ENCODE measurements around the gene HECTD4. TPM values are rescaled to one million over a fixed set of nuclear protein-coding genes. Genes with fewer than 3 reads are reported as not detected.

Gene HECTD4
- total and polyA plus RNA-seq, 2 donors (not counting 1 experiment from before 2014, with no cell fraction given), result 46.4 to 92.2 TPM

DNA sequence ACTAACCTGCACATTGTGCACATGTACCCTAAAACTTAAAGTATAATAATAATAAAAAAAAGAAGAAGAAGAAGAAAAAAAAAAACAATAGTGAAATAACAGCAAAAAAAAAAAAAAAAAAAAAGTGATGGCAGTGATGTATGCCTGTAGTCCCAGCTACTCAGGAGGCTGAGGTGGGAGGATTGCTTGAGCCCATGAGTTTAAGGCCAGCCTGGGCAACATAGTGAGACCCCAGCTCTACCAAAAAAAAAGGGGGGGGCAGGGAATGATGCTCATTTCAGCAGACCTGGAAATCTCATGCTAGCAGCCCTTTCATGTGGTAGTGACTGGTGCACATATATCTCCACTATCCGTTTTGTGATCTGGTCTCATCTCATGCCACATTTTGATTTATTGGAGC, 236.1 kb downstream of the HECTD4 start:
- Mint-ChIP-seq H3K27me3 (no peaks in the 10 kb centered on the region), H3K4me1 (peaks cover 24% of the 10 kb centered on the region), H3K9me3 (ENCODE audit: insufficient read depth) (no peaks in the 10 kb centered on the region), H3K4me3 (no peak overlapping the region), H3K27ac (no peak overlapping the region)
- H3K4me2 ChIP-seq (replicated peaks; ENCODE audit: low read depth, low read length, poor library complexity, severe bottlenecking), result no peak overlapping the region
- WGBS (ENCODE audit: insufficient coverage), result 67% methylated on average over 1 of the region's 1 CpG
- H3K4me1 ChIP-seq (ENCODE audit: control insufficient read depth in 2 of 2, insufficient read depth in 2 of 2, low read length in 2 of 2), result peaks cover 9 to 24% of the 10 kb centered on the region in 2 donors
- H3K27me3 ChIP-seq (replicated peaks in 1 of 4; ENCODE audit: control extremely low read depth in 1 of 4, control insufficient read depth in 3 of 4, insufficient read depth in 4 of 4, low read length in 3 of 4), result no peaks in the 10 kb centered on the region
- H3K27ac ChIP-seq (ENCODE audit: low read length in 2 of 2), result no peak overlapping the region
- ChIA-PET CTCF (interaction anchor here (0.6 kb wide), 1 partner anchor 37 kb away, joined by 3 read pairs; no protein-coding TSS in a partner anchor), POLR2A (interaction anchor here (0.6 kb wide), 1 partner anchor 20 kb away, joined by 3 read pairs; no protein-coding TSS in a partner anchor)
- TF ChIP-seq, protein P1, sequence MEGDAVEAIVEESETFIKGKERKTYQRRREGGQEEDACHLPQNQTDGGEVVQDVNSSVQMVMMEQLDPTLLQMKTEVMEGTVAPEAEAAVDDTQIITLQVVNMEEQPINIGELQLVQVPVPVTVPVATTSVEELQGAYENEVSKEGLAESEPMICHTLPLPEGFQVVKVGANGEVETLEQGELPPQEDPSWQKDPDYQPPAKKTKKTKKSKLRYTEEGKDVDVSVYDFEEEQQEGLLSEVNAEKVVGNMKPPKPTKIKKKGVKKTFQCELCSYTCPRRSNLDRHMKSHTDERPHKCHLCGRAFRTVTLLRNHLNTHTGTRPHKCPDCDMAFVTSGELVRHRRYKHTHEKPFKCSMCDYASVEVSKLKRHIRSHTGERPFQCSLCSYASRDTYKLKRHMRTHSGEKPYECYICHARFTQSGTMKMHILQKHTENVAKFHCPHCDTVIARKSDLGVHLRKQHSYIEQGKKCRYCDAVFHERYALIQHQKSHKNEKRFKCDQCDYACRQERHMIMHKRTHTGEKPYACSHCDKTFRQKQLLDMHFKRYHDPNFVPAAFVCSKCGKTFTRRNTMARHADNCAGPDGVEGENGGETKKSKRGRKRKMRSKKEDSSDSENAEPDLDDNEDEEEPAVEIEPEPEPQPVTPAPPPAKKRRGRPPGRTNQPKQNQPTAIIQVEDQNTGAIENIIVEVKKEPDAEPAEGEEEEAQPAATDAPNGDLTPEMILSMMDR (IDR thresholded peaks at IDR 0.05), result no peak
- TF ChIP-seq EZH2 (IDR thresholded peaks at IDR 0.05; ENCODE audit: borderline replicate concordance, insufficient read depth, low read depth, low read length, poor library complexity, severe bottlenecking), result no peak
- no peak overlapping the region for H3K4me3 ChIP-seq (ENCODE audit: control extremely low read depth in 1 of 5, extremely low read depth in 1 of 5, insufficient read depth in 1 of 5, low read depth in 2 of 5, low read length in 4 of 5)
- H3K79me2 ChIP-seq (ENCODE audit: control insufficient read depth, insufficient read depth, low read length), result peaks cover 7% of the 10 kb centered on the region
- H3K9me3 ChIP-seq (ENCODE audit: control extremely low read depth in 1 of 3, control insufficient read depth in 2 of 3, insufficient read depth in 1 of 3, low read length in 2 of 3), result no peaks in the 10 kb centered on the region
- peaks cover 5 to 72% of the 10 kb centered on the region in 2 experiments for H3K36me3 ChIP-seq (replicated peaks in 1 of 2; ENCODE audit: control extremely low read depth in 1 of 2, control insufficient read depth in 1 of 2, extremely low read depth in 1 of 2, insufficient read depth in 2 of 2, low read length in 1 of 2)
- H2AFZ ChIP-seq (ENCODE audit: insufficient read depth, low read depth, low read length, poor library complexity, severe bottlenecking), result no peak overlapping the region
- no peak for DNase-seq
- intact Hi-C loops (cut with micrococcal nuclease), result no loop called here
- no peak overlapping the region for H3K9ac ChIP-seq (ENCODE audit: low read length)
- H4K20me1 ChIP-seq (ENCODE audit: control insufficient read depth, insufficient read depth, low read length, poor library complexity, severe bottlenecking), result no peaks in the 10 kb centered on the region
- ATAC-seq (ENCODE audit: low read depth), result no peak

- 100% methylated on average over 4 of the region's 5 CpGs for WGBS (ENCODE audit: insufficient coverage)
- peaks cover 26% of the 10 kb centered on the region for H3K79me2 ChIP-seq (ENCODE audit: control insufficient read depth, insufficient read depth, low read length)
- POLR2A ChIA-PET, result interaction anchor here (0.5 kb wide), 1 partner anchor 31 kb away, joined by 5 read pairs; no protein-coding TSS in a partner anchor
- DNase-seq (no peak), ATAC-seq (ENCODE audit: low read depth) (no peak)
- H3K27ac ChIP-seq (ENCODE audit: low read length in 2 of 2), result no peak overlapping the region
- H3K27me3 Mint-ChIP-seq, result no peaks in the 10 kb centered on the region
- no peaks in the 10 kb centered on the region for H3K27me3 ChIP-seq (replicated peaks in 1 of 4; ENCODE audit: control extremely low read depth in 1 of 4, control insufficient read depth in 3 of 4, insufficient read depth in 4 of 4, low read length in 3 of 4)
- intact Hi-C loops (cut with micrococcal nuclease), result no loop called here
- H2AFZ ChIP-seq (ENCODE audit: insufficient read depth, low read depth, low read length, poor library complexity, severe bottlenecking), result no peak overlapping the region
- TF ChIP-seq, protein P1 (IDR thresholded peaks at IDR 0.05), result no peak
- no peak for TF ChIP-seq EZH2 (IDR thresholded peaks at IDR 0.05; ENCODE audit: borderline replicate concordance, insufficient read depth, low read depth, low read length, poor library complexity, severe bottlenecking)
- H3K36me3 ChIP-seq (replicated peaks in 1 of 2; ENCODE audit: control extremely low read depth in 1 of 2, control insufficient read depth in 1 of 2, extremely low read depth in 1 of 2, insufficient read depth in 2 of 2, low read length in 1 of 2), result peaks cover 4 to 78% of the 10 kb centered on the region in 2 experiments
- no peaks in the 10 kb centered on the region for H3K9me3 ChIP-seq (ENCODE audit: control extremely low read depth in 1 of 3, control insufficient read depth in 2 of 3, insufficient read depth in 1 of 3, low read length in 2 of 3)
- CTCF ChIA-PET, result interaction anchor here (0.8 kb wide), 1 partner anchor 16 kb away, joined by 3 read pairs; the partner anchor contains the start of gene TRAFD1
- no peaks in the 10 kb centered on the region for H4K20me1 ChIP-seq (ENCODE audit: control insufficient read depth, insufficient read depth, low read length, poor library complexity, severe bottlenecking)
- H3K27ac Mint-ChIP-seq, result no peak overlapping the region
- H3K4me2 ChIP-seq (replicated peaks; ENCODE audit: low read depth, low read length, poor library complexity, severe bottlenecking), result no peak overlapping the region
- no peaks in the 10 kb centered on the region for H3K9me3 Mint-ChIP-seq (ENCODE audit: insufficient read depth)
- no peak overlapping the region for H3K9ac ChIP-seq (ENCODE audit: low read length)
- H3K4me3 ChIP-seq (ENCODE audit: control extremely low read depth in 1 of 5, extremely low read depth in 1 of 5, insufficient read depth in 1 of 5, low read depth in 2 of 5, low read length in 4 of 5), result no peak overlapping the region
- no peak overlapping the region for H3K4me3 Mint-ChIP-seq
- peaks cover 6% of the 10 kb centered on the region in 2 donors for H3K4me1 ChIP-seq (ENCODE audit: control insufficient read depth in 2 of 2, insufficient read depth in 2 of 2, low read length in 2 of 2)
- H3K4me1 Mint-ChIP-seq, result peaks cover 11% of the 10 kb centered on the region
Measured at GRCh38 chr12:112140728-112141127, 241.5 kb downstream of the HECTD4 start.

Data from B cell (primary cell).